ENCODE results near the gene PAPPA2. TPM values are rescaled to one million over a fixed set of nuclear protein-coding genes. Genes with fewer than 3 reads are reported as not detected.

PAPPA2 gene
- total and polyA plus RNA-seq, 2 of the 8 experiments (the other 6 are each of a cell fraction or from before 2014, with no cell fraction given), result 0.08 to 0.88 TPM

DNA sequence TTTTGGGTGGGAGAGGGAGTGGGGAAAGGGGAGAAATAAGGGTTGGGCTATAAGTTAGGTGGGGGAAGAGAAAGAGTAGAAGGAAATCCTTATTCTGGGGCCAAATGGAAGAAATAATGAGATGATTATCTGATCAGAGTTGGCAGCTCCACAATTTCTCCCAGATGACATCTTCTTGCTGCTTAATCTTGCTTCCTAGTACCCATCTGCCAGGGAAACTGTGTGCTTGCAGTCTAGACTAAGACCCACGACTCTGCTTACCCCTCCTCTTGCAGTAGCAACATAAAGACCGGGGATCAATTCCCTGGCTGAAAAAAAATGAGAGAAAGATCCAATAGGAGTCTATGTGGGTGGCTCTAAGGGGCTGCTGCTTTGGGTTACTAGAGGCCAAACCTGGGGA, 95.6 kb downstream of the PAPPA2 start:
- ChIA-PET CTCF (ENCODE audit: partially characterized antibody) (interaction anchor here (0.6 to 8.8 kb wide), 7 partner anchors 11 to 322 kb away, joined by 3 to 105 read pairs (median 17); no protein-coding TSS in a partner anchor), POLR2A (ENCODE audit: partially characterized antibody) (no interaction called here)
- no peak overlapping the region for H3K4ac ChIP-seq (replicated peaks; ENCODE audit: insufficient read length, low read depth, low read length)
- no peaks in the 10 kb centered on the region for H3K27me3 ChIP-seq (replicated peaks in 1 of 4; ENCODE audit: control insufficient read depth in 3 of 4, extremely low read depth in 1 of 4, insufficient read depth in 3 of 4, low read length in 3 of 4)
- no peak overlapping the region for H2AK5ac ChIP-seq (ENCODE audit: low read depth, low read length)
- no peak overlapping the region for H2AFZ ChIP-seq (ENCODE audit: low read length)
- H3K27ac ChIP-seq (ENCODE audit: low read depth, low read length), result no peak overlapping the region
- no peaks in the 10 kb centered on the region for H4K20me1 ChIP-seq (replicated peaks in 1 of 2; ENCODE audit: control insufficient read depth in 1 of 2, insufficient read depth in 2 of 2, low read length in 2 of 2)
- H3K4me2 ChIP-seq (ENCODE audit: insufficient read depth in 1 of 2, low read depth in 2 of 2, low read length in 2 of 2), result no peak overlapping the region
- no peak overlapping the region for H4K91ac ChIP-seq (replicated peaks; ENCODE audit: insufficient read length, low read length)
- no peak overlapping the region for H3K56ac ChIP-seq (replicated peaks; ENCODE audit: insufficient read length, low read depth, low read length)
- peaks cover 0 to 7% (median 2%) of the 10 kb centered on the region in 4 experiments; a peak in 3 of 7 replicates for H3K4me1 ChIP-seq (replicated peaks in 1 of 4; ENCODE audit: control insufficient read depth in 3 of 4, insufficient read depth in 4 of 4, low read length in 3 of 4)
- no peaks in the 10 kb centered on the region for H3K79me1 ChIP-seq (ENCODE audit: low read depth, low read length)
- no peak overlapping the region for H2BK5ac ChIP-seq (ENCODE audit: low read depth, low read length)
- H3K36me3 ChIP-seq (ENCODE audit: control insufficient read depth in 2 of 4, insufficient read depth in 4 of 4, low read length in 3 of 4), result no peaks in the 10 kb centered on the region
- H3K14ac ChIP-seq (ENCODE audit: insufficient read length), result no peak overlapping the region
- WGBS, 2 experiments (ENCODE audit: extremely low coverage in 1 of 2, insufficient coverage in 1 of 2, insufficient read length in 1 of 2, insufficient replicate concordance in 2 of 2, low coverage in 1 of 2, low lambda C conversion rate in 2 of 2, missing lambda C conversion rate in 1 of 2), result 80% methylated on average over 2 of the region's 2 CpGs; no CpG with 5 or more reads in 1 of the 2 experiments
- no peaks in the 10 kb centered on the region for H3K23me2 ChIP-seq (ENCODE audit: low read depth, low read length)
- FAIRE-seq (no peak), DNase-seq (ENCODE audit: low read depth in 1 of 2, low spot score in 2 of 2) (no peak)
- no peak overlapping the region for H2BK12ac ChIP-seq (ENCODE audit: low read depth, low read length)
- H4K5ac ChIP-seq (ENCODE audit: insufficient read length, low read depth, low read length), result no peak overlapping the region
- H2BK20ac ChIP-seq (ENCODE audit: low read length), result no peak overlapping the region
- no peak overlapping the region for H3K9ac ChIP-seq (replicated peaks in 1 of 4; ENCODE audit: extremely low read depth in 1 of 4, low read depth in 3 of 4, low read length in 3 of 4)
- H3K9me3 ChIP-seq (ENCODE audit: insufficient read depth in 2 of 2, low read depth in 1 of 2, low read length in 1 of 2), result no peaks in the 10 kb centered on the region
- no peak overlapping the region for H2BK120ac ChIP-seq (replicated peaks; ENCODE audit: low read depth, low read length)
- H4K8ac ChIP-seq (ENCODE audit: extremely low read depth, insufficient read depth, low read length), result no peak overlapping the region
- H3K4me3 ChIP-seq (ENCODE audit: extremely low read depth in 1 of 4, insufficient read depth in 2 of 4, low read depth in 3 of 4, low read length in 4 of 4), result no peak overlapping the region
- H3K23ac ChIP-seq (ENCODE audit: insufficient read length), result no peak overlapping the region
- no peaks in the 10 kb centered on the region for H3K79me2 ChIP-seq (ENCODE audit: control insufficient read depth in 1 of 2, insufficient read depth in 2 of 2, low read length in 2 of 2)
- no peak overlapping the region for H3K18ac ChIP-seq (ENCODE audit: extremely low read depth, low read length)
- no peak overlapping the region for H2BK15ac ChIP-seq (ENCODE audit: low read length)
- TF ChIP-seq POU5F1 (IDR thresholded peaks at IDR 0.05; ENCODE audit: low read depth, low read length) (no peak), EGR1 (IDR thresholded peaks at IDR 0.05; ENCODE audit: borderline replicate concordance, low read depth, low read length) (no peak), JUND (IDR thresholded peaks at IDR 0.05; ENCODE audit: low read length) (no peak), CREB1 (IDR thresholded peaks at IDR 0.05) (no peak), HDAC2 (IDR thresholded peaks at IDR 0.05; ENCODE audit: borderline replicate concordance in 1 of 2, low read depth in 2 of 2, low read length in 2 of 2) (no peak), POLR2A (IDR thresholded peaks at IDR 0.05; ENCODE audit: control extremely low read depth in 1 of 2, low read depth in 2 of 2, low read length in 2 of 2) (no peak)
- TF ChIP-seq, protein P1, sequence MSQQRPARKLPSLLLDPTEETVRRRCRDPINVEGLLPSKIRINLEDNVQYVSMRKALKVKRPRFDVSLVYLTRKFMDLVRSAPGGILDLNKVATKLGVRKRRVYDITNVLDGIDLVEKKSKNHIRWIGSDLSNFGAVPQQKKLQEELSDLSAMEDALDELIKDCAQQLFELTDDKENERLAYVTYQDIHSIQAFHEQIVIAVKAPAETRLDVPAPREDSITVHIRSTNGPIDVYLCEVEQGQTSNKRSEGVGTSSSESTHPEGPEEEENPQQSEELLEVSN (IDR thresholded peaks at IDR 0.05), result no peak
- TF ChIP-seq, protein P2, sequence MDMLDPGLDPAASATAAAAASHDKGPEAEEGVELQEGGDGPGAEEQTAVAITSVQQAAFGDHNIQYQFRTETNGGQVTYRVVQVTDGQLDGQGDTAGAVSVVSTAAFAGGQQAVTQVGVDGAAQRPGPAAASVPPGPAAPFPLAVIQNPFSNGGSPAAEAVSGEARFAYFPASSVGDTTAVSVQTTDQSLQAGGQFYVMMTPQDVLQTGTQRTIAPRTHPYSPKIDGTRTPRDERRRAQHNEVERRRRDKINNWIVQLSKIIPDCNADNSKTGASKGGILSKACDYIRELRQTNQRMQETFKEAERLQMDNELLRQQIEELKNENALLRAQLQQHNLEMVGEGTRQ (IDR thresholded peaks at IDR 0.05; ENCODE audit: low read length), result no peak
- TF ChIP-seq, protein P3, sequence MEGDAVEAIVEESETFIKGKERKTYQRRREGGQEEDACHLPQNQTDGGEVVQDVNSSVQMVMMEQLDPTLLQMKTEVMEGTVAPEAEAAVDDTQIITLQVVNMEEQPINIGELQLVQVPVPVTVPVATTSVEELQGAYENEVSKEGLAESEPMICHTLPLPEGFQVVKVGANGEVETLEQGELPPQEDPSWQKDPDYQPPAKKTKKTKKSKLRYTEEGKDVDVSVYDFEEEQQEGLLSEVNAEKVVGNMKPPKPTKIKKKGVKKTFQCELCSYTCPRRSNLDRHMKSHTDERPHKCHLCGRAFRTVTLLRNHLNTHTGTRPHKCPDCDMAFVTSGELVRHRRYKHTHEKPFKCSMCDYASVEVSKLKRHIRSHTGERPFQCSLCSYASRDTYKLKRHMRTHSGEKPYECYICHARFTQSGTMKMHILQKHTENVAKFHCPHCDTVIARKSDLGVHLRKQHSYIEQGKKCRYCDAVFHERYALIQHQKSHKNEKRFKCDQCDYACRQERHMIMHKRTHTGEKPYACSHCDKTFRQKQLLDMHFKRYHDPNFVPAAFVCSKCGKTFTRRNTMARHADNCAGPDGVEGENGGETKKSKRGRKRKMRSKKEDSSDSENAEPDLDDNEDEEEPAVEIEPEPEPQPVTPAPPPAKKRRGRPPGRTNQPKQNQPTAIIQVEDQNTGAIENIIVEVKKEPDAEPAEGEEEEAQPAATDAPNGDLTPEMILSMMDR (IDR thresholded peaks at IDR 0.05; ENCODE audit: control extremely low read depth in 1 of 3, insufficient read depth in 1 of 3, low read depth in 1 of 3, low read length in 3 of 3), result no peak
